HEK293 (cell line): ENCODE data around the gene CNPY4.

Source experiments
- EGR2 ChIP-seq: fragments of 450-650 bp; formaldehyde crosslinking; IDR thresholded peaks from 2 replicates; pipeline ENCODE4 v1.5.1; 2016; ENCODE audit warnings: low read depth, missing biosample characterization, missing genetic modification characterization
- IKZF3 ChIP-seq: fragments of 450-650 bp; IDR thresholded peaks from 2 replicates; pipeline ENCODE4 v1.5.0; 2018; ENCODE audit warnings: missing biosample characterization, mild to moderate bottlenecking, missing genetic modification characterization, moderate library complexity
- KLF1 ChIP-seq: fragments of 450-650 bp; formaldehyde crosslinking; IDR thresholded peaks from 2 replicates; pipeline ENCODE4 v1.5.1; 2016; ENCODE audit warnings: missing biosample characterization, missing genetic modification characterization
- PRDM10 ChIP-seq: fragments of 450-650 bp; formaldehyde crosslinking; IDR thresholded peaks from 2 replicates; pipeline ENCODE4 v1.5.1; 2016; ENCODE audit warnings: missing biosample characterization, missing genetic modification characterization
- REST ChIP-seq: fragments of 450-650 bp; formaldehyde crosslinking; IDR thresholded peaks from 2 replicates; pipeline ENCODE4 v1.5.1; 2016; ENCODE audit warnings: missing biosample characterization, missing genetic modification characterization
- TSHZ1 ChIP-seq: fragments of 450-650 bp; formaldehyde crosslinking; IDR thresholded peaks from 2 replicates; pipeline ENCODE4 v1.5.1; 2016; ENCODE audit warnings: missing biosample characterization, missing genetic modification characterization, borderline replicate concordance
- ZBTB26 ChIP-seq: fragments of 450-650 bp; formaldehyde crosslinking; optimal IDR thresholded peaks from 2 replicates; pipeline ENCODE3; 2016; ENCODE audit warnings: missing biosample characterization, mild to moderate bottlenecking, missing genetic modification characterization
- ZBTB8A ChIP-seq: fragments of 450-650 bp; formaldehyde crosslinking; IDR thresholded peaks from 2 replicates; pipeline ENCODE4 v1.5.1; 2016; ENCODE audit warnings: missing biosample characterization, missing genetic modification characterization
- ZNF138 ChIP-seq: fragments of 450-650 bp; formaldehyde crosslinking; IDR thresholded peaks from 2 replicates; pipeline ENCODE4 v1.5.1; 2016; ENCODE audit warnings: missing biosample characterization, missing genetic modification characterization, borderline replicate concordance
- ZNF175 ChIP-seq: fragments of 450-650 bp; formaldehyde crosslinking; IDR thresholded peaks from 2 replicates; pipeline ENCODE4 v1.5.1; 2016; ENCODE audit warnings: missing biosample characterization, missing genetic modification characterization
- ZNF280D ChIP-seq: fragments of 450-650 bp; formaldehyde crosslinking; IDR thresholded peaks from 2 replicates; pipeline ENCODE4 v1.5.1; 2016; ENCODE audit warnings: missing biosample characterization, missing genetic modification characterization
- ZNF311 ChIP-seq: fragments of 450-650 bp; formaldehyde crosslinking; IDR thresholded peaks from 2 replicates; pipeline ENCODE4 v1.5.1; 2017; ENCODE audit warnings: missing biosample characterization, missing genetic modification characterization, borderline replicate concordance
- ZNF335 ChIP-seq: fragments of 450-650 bp; formaldehyde crosslinking; conservative IDR thresholded peaks from 2 replicates; pipeline ENCODE4 v1.5.1; 2016; ENCODE audit warnings: missing biosample characterization, missing genetic modification characterization
- ZNF473 ChIP-seq: fragments of 450-650 bp; formaldehyde crosslinking; IDR thresholded peaks from 2 replicates; pipeline ENCODE4 v1.5.1; 2017; ENCODE audit warnings: missing biosample characterization, missing genetic modification characterization
- ZNF530 ChIP-seq: fragments of 450-650 bp; formaldehyde crosslinking; IDR thresholded peaks from 2 replicates; pipeline ENCODE4 v1.5.1; 2016; ENCODE audit warnings: low read depth, missing biosample characterization, missing genetic modification characterization
- ZNF544 ChIP-seq: fragments of 450-650 bp; formaldehyde crosslinking; IDR thresholded peaks from 2 replicates; pipeline ENCODE4 v1.5.0; 2017; ENCODE audit warnings: missing biosample characterization, missing genetic modification characterization
- ZNF555 ChIP-seq: fragments of 450-650 bp; formaldehyde crosslinking; conservative IDR thresholded peaks from 2 replicates; pipeline ENCODE4 v1.5.1; 2017; ENCODE audit warnings: missing biosample characterization, mild to moderate bottlenecking, missing genetic modification characterization, inconsistent platforms
- ZNF645 ChIP-seq: fragments of 450-650 bp; formaldehyde crosslinking; IDR thresholded peaks from 2 replicates; pipeline ENCODE4; 2016; ENCODE audit warnings: missing biosample characterization, missing genetic modification characterization
- ZNF660 ChIP-seq: fragments of 450-650 bp; IDR thresholded peaks from 2 replicates; pipeline ENCODE4 v1.5.1; 2018; ENCODE audit warnings: missing biosample characterization, mild to moderate bottlenecking, missing genetic modification characterization
- ZSCAN5A ChIP-seq: fragments of 450-650 bp; formaldehyde crosslinking; IDR thresholded peaks from 2 replicates; pipeline ENCODE4 v1.5.1; 2016; ENCODE audit warnings: missing biosample characterization, missing genetic modification characterization

Gene CNPY4

GRCh38 chr7:100148559-100149328 lies 29.3 kb downstream of the CNPY4 start, which contains the start of gene LAMTOR4 (continued):
- TF ChIP-seq ZNF645 (no peak), PRDM10 (tag by site-specific recombination) (no peak), ZNF544 (tag by site-specific recombination) (no peak), ZNF530 (tag by site-specific recombination) (no peak), EGR2 (tag by site-specific recombination) (peak; percentile 60; the same call in 1 of the 2 replicates), ZNF311 (no peak), ZNF335 (tag by site-specific recombination) (peak; percentile 92), ZNF555 (tag by site-specific recombination) (no peak), ZNF280D (tag by site-specific recombination) (no peak), ZBTB8A (tag by site-specific recombination) (peak; percentile 16; the same call in 1 of the 2 replicates), ZSCAN5A (tag by site-specific recombination) (peak; percentile 54; the same call in 1 of the 2 replicates), ZBTB26 (tag by site-specific recombination) (peak; percentile 42), ZNF138 (no peak), ZNF175 (tag by site-specific recombination) (no peak), IKZF3 (tag by site-specific recombination) (peak; percentile 86), ZNF473 (tag by site-specific recombination) (no peak), ZNF660 (tag by site-specific recombination) (peak; percentile 20; the same call in 1 of the 2 replicates), KLF1 (tag by site-specific recombination) (peak; percentile 35; the same call in 1 of the 2 replicates), TSHZ1 (tag by site-specific recombination) (no peak), REST (tag by site-specific recombination) (peak; percentile 37; the same call in 1 of the 2 replicates)
